ENCODE measurements around the gene CBX4.

Gene CBX4

GRCh38 chr17:79841369-79842135 is 2.3 kb upstream of the CBX4 start:
- no peak for DNase-seq

DNA sequence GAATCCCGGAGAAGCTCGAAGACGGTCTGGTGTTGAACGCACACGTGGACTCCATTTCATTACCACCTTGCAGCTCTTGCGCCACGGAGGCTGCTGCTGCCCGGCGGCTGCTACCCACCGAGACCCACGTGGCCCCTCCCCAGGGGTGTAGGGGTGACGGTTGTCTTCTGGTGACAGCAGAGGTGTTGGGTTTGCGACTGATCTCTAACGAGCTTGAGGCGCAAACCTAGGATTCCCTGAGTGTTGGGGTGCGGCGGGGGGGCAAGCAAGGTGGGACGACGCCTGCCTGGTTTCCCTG is 1.7 kb upstream of the CBX4 start:
- DNase-seq: no peak

DNA sequence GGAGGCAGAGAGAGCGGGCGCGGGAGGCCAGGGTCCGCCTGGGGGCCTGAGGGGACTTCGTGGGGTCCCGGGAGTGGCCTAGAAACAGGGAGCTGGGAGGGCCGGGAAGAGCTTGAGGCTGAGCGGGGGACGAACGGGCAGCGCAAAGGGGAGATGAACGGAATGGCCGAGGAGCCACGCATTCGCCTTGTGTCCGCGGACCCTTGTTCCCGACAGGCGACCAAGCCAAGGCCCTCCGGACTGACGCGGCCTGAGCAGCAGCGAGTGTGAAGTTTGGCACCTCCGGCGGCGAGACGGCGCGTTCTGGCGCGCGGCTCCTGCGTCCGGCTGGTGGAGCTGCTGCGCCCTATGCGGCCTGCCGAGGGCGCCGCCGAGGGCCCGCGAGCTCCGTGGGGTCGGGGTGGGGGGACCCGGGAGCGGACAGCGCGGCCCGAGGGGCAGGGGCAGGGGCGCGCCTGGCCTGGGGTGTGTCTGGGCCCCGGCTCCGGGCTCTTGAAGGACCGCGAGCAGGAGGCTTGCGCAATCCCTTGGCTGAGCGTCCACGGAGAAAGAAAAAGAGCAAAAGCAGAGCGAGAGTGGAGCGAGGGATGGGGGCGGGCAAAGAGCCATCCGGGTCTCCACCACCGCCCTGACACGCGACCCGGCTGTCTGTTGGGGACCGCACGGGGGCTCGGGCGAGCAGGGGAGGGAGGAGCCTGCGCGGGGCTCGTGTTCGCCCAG is 1.2 kb upstream of the CBX4 start:
- no peak for DNase-seq

DNA sequence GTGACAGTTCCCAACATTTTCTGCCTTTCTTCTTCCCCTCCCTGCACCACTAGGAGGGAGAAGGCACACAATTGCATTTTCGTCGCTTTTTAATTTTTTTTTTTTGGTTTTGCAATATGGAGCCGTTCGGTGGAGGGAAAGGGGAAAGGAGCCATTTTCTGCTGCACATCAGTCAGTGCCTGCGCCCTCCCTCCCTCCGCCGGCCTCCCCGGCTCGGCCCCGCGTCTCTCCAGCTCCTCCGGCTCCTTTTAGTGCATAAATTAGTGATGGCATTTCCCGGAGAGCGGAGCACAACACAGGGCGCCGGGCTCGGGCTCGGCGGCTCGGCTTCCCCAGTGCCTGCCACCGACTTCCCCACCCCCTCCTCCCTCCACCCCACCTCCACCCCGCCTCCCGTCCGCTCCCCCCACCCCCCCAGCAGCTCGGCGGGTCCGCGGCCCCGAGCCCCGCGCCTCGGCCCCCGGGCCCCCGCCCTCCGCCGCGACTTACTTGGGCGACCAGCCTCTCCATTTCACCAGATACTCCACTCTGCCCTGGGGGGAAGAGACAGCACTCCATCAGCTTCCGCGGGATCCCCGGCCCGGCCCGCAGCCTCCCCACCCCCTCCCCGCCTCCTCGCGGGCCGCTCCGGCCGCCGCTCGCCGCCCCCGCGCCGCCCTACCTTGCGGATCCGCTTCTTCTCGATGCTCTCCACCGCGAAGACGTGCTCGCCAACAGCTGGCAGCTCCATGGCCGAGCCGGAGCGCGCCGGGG is 542 bp downstream of the CBX4 start:
- peak in 1 of 2 experiments; percentile 62 for DNase-seq

DNA sequence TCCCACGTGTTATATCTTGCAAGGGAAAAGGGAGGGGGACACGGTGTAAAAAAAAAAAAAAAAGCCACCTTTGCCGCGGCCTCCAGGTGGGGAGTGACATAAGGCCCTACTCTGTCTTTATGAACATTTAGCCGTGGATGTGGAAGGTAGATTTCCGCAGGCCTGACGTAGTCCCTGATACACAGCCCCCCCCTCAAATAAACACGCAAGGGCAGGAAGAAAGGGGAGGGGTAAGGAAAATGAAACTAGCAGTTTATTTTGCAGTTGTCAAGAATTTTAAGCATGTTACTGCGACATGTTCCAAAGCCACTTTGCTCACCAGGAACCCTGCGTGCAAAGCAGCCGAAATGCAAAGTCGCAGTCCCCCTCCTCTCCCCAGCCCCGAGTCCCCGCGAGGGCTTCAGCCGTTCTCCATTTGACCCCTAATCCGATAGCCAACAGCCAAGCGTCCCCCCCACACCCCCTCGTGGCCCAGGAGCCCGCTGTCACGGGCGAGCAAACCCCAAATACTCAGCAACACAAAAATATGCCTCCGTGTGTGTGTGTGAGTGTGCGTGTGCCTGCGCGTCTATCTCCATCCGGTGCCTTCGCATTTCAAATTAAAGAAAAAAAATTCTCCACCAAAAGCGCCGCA is 1.2 kb downstream of the CBX4 start:
- DNase-seq: no peak

DNA sequence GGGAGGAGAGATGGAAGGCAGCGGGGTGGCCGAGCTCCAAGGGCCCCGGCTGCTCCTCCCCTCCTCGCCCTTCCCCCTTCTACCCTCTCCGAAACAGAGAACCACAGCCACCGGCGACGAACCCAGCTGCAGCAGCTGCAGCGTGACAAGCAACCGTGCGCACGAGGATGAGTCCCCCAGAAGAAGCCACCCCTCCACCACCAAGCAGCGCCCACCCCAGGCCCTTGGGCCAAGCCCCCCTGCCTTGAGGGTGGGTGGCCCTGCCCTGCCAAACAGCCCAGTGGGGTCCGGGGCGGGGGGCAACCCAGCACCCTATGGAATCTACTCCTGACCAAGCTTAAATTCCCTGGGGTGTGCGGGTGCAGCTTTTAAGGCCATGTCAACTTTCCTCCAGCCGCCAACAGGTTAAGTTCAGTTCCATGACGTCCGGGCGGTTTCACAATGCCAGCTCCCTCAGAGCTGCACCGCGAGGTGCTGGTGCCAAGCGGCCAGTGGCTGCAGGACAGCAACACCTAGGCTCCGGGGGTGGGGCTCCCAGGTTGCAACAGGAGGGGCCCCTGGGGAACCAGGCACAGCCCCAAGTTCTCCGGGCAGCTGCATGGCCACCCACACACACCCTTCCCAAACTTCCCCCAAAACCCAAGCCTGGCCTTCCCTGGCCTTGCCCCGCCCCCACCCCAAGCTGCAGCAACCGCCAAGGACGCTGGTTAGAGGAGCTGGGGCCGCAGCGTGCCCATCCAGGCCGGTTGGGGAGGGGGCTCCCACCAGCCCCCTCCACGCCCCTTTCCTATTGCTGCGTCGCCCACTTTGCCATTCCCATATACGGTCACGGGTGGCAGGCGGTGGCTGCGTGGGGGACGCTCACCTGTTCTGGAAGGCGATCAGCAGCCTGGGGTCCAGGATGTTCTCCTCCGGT is 2.0 kb downstream of the CBX4 start:
- no peak for DNase-seq

GRCh38 chr17:79836510-79836971 is 2.7 kb downstream of the CBX4 start:
- DNase-seq: no peak

GRCh38 chr17:79835953-79836509 is 3.2 kb downstream of the CBX4 start:
- DNase-seq: peak; percentile 81 to 96

DNA sequence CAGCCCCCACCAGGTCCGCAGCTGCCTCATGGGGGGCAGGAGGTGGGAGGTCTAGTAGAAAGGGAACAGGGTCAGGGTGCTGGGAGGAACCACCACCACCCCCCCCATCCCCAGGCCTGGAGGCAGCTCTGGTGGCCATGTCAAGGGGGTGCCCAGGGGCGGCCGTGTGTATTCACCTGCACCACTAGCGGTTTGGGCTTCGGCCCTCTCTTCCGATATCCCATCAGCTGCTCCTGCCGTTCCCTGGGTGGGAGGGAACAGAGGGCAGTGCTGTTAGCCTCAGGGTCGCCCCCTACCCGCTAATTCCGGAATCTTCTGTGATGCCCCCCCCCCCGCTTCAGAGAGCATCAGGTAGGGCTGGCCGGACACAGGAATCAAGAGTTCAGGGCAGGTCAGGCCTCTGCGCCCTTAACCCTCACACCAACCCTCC is 3.8 kb downstream of the CBX4 start:
- no peak for DNase-seq

DNA sequence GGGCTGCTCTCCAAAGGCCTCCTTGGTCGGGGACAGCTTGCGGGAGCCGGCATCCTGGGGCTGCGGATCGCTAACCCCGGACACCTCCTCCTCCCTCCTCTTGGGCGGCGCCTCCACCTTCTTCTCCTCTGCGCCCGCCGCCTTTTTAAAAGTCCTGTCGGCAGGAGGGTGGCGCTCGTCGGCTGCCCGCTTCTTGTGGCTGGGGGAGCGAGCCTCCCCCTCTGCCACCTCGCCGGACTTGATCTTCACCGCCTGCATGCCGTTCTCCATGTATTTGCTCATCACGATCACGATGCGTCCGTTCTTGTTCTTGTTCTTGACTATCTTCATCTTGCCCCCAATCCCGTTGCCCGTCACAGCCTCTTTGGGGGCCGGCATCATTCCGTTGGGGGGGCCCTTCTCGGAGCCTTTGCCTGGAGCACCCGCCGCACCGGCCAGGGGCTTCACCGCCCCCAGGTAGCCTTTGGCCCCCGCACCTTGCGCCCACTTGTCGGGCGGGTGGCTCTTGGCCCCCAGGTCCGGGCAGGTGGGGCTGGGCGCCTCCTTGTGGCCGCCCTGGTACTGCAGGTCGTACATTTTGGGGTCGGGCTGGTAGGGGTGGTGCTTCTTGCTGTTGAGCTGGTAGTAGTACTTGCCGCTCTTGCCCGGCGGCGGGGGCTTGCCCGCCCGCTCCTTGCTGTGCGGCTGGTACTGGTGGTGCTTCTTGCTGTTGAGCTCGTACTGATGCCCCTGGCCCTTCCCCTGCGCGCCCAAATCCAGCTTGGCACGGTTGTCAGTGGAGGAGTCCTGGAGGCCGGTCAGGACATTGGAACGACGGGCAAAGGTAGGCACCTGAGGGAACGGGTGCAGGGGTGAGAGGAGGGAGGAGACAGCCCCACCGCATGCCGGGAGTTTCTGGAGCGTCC is 4.4 kb downstream of the CBX4 start:
- DNase-seq: no peak

- no peak for DNase-seq
Measured at GRCh38 chr17:79833744-79834564, 5.3 kb downstream of the CBX4 start.

- DNase-seq: no peak
Measured at GRCh38 chr17:79833110-79833450, 6.2 kb downstream of the CBX4 start.

DNA sequence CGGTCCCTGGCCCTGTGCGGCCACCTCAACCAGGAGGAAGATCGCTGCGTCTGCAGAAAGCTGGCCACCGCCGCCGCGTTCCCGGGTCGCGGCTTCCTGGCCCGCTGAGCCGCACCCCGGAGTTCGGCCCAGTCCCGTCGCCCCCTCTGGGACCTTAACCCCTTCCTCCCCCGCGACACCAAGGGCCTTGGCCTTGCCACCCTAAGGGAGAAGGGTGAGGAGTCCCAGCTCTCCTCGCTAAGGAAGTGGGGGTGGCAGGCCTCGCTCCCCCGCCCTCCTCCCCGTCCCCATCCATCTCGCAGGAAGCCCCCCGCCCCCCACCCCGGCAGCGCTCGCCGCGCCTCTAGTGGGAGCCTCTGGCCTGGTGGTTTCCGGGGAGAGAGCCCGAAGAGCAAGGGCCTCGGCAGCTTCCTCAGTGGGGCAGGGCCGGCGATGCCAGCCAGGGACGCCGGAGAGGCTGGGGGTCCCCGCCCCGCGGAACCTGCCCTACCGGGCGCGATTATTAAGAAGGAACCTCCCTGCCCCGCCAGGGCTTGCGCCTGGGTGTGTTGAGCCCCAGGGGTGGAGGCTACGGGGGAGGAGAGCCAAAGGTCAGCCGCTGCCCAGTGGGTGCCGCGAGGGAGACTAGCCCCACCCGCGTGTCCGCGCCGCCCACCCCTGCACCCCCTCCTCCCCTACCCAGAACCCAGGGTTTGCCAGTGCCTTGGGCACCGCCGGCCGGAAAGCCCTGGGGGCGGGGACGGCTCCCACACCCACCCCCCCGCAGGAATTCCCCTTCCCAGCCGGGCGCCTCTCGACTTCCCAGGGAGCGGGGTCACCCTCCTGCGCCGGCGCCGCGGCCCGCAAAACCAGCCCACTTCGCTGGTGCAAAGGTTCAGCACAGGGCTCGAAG is 6.8 kb downstream of the CBX4 start:
- DNase-seq: no peak

GRCh38 chr17:79831265-79832217 is 7.7 kb downstream of the CBX4 start:
- DNase-seq: no peak

GRCh38 chr17:79830763-79831264 is 8.4 kb downstream of the CBX4 start:
- DNase-seq: no peak

GRCh38 chr17:79830303-79830702 is 8.9 kb downstream of the CBX4 start:
- DNase-seq: no peak

DNA sequence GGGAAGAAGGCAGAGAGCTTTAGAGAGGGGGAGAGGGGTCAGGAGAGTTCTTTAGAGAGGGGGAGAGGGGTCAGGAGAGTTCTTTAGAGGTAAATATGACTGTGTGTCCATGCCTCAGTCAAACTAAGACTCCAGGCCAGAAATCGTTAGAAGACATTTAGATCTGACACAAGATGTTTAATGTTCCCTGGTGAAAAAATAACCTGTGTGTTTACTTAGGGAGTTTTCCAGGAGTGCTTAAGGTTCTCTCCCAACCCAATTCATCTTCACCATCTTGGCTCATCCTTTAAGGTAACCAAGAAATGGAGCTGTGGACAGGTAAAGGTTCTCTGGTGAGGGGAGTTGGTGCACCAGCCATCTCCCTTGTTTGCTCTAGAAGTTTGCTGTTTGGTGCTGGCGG is 9.8 kb downstream of the CBX4 start:
- DNase-seq: no peak
